Nephron progenitor cell (in vitro differentiated cells): ENCODE data around the gene NAPB.
"Not testable (repeated sequence)": the region's sequence is repeated elsewhere in the genome, so short reads cannot be mapped to it uniquely, and the experiment has no call there.

Experiments used
- DNase-seq: peaks from one replicate; pipeline ENCODE4 v3.0.0; 2021
- H3K27ac Mint-ChIP-seq: 2 replicates; pipeline ENCODE4 v1.8.0; 2021; ENCODE audit warnings: mild to moderate bottlenecking, moderate library complexity, mixed read lengths
- H3K27me3 Mint-ChIP-seq: 2 replicates; pipeline ENCODE4 v1.8.0; 2021; ENCODE audit warnings: mild to moderate bottlenecking, low read depth, mixed read lengths; ENCODE audit not compliant: poor library complexity
- H3K36me3 Mint-ChIP-seq: 2 replicates; pipeline ENCODE4 v1.8.0; 2021; ENCODE audit warnings: low read depth, mixed read lengths
- H3K4me1 Mint-ChIP-seq: 2 replicates; pipeline ENCODE4 v1.8.0; 2021; ENCODE audit warnings: mixed read lengths
- H3K4me3 Mint-ChIP-seq: 2 replicates; pipeline ENCODE4 v1.8.0; 2021; ENCODE audit warnings: mild to moderate bottlenecking, moderate library complexity, mixed read lengths
- H3K9me3 Mint-ChIP-seq: 2 replicates; pipeline ENCODE4 v1.8.0; 2021; ENCODE audit warnings: mild to moderate bottlenecking, moderate library complexity, mixed read lengths
- CTCF ChIP-seq: fragments of 200-600 bp; sonication (generic); IDR thresholded peaks from 2 replicates; pipeline ENCODE4 v1.5.0; 2021; ENCODE audit warnings: antibody characterized with exemption

The NAPB gene

GRCh38 chr20:23420943-23421931, at the start of gene NAPB:
Gene NAPB, minus strand, starts transcription at chr20:23421488. Its CDS starts 86 bp downstream, at chr20:23421402.
- H3K27me3 Mint-ChIP-seq: peaks cover 4% of the 10 kb centered on the region
- no peak within 1 kb of the TSS for H3K27ac Mint-ChIP-seq
- peak within 1 kb of the TSS; percentile 92 for H3K4me3 Mint-ChIP-seq
- peaks cover 39% of the 10 kb centered on the region for H3K4me1 Mint-ChIP-seq
- peak; percentile 93 for DNase-seq
- peaks cover 11% of the 10 kb centered on the region for H3K9me3 Mint-ChIP-seq
- peak; percentile 12 for TF ChIP-seq CTCF
- peaks cover under 1% of the 10 kb centered on the region for H3K36me3 Mint-ChIP-seq

- peaks cover 58% of the 10 kb centered on the region for H3K9me3 Mint-ChIP-seq
- not testable (repeated sequence) for H3K4me1 Mint-ChIP-seq, H3K36me3 Mint-ChIP-seq, H3K27ac Mint-ChIP-seq, DNase-seq, H3K4me3 Mint-ChIP-seq, H3K27me3 Mint-ChIP-seq
Measured at GRCh38 chr20:23466961-23467360, 45.7 kb upstream of the NAPB start.

- TF ChIP-seq CTCF: no peak
- Mint-ChIP-seq H3K9me3 (peaks cover 51% of the 10 kb centered on the region), H3K27ac (no peak overlapping the region), H3K4me3 (no peak overlapping the region), H3K4me1 (peaks cover 4% of the 10 kb centered on the region), H3K27me3 (peaks cover 4% of the 10 kb centered on the region), H3K36me3 (no peaks in the 10 kb centered on the region)
- DNase-seq: no peak
Measured at GRCh38 chr20:23461180-23461579, 39.9 kb upstream of the NAPB start.

- H3K9me3 Mint-ChIP-seq: peaks cover 41% of the 10 kb centered on the region
- H3K4me3 Mint-ChIP-seq: no peak overlapping the region
- no peak for TF ChIP-seq CTCF
- no peaks in the 10 kb centered on the region for H3K36me3 Mint-ChIP-seq
- no peaks in the 10 kb centered on the region for H3K27me3 Mint-ChIP-seq
- peak overlapping the region; percentile 14 for H3K27ac Mint-ChIP-seq
- peaks cover 4% of the 10 kb centered on the region for H3K4me1 Mint-ChIP-seq
- no peak for DNase-seq
Measured at GRCh38 chr20:23459461-23460150, 38.3 kb upstream of the NAPB start.

- peaks cover 13% of the 10 kb centered on the region for H3K4me1 Mint-ChIP-seq
- H3K36me3 Mint-ChIP-seq: no peaks in the 10 kb centered on the region
- H3K9me3 Mint-ChIP-seq: peaks cover 15% of the 10 kb centered on the region
- TF ChIP-seq CTCF: no peak
- no peak for DNase-seq
- H3K4me3 Mint-ChIP-seq: no peak overlapping the region
- no peak overlapping the region for H3K27ac Mint-ChIP-seq
- H3K27me3 Mint-ChIP-seq: no peaks in the 10 kb centered on the region
Measured at GRCh38 chr20:23456873-23457272, 35.6 kb upstream of the NAPB start.

- no peak for TF ChIP-seq CTCF
- H3K9me3 Mint-ChIP-seq: peaks cover 15% of the 10 kb centered on the region
- peaks cover 13% of the 10 kb centered on the region for H3K4me1 Mint-ChIP-seq
- no peak overlapping the region for H3K27ac Mint-ChIP-seq
- no peaks in the 10 kb centered on the region for H3K36me3 Mint-ChIP-seq
- no peak for DNase-seq
- no peaks in the 10 kb centered on the region for H3K27me3 Mint-ChIP-seq
- no peak overlapping the region for H3K4me3 Mint-ChIP-seq
Measured at GRCh38 chr20:23456409-23456808, 35.1 kb upstream of the NAPB start.
